ENCODE results near the gene ALG5. TPM values are rescaled to one million over a fixed set of nuclear protein-coding genes. Genes with fewer than 3 reads are reported as not detected.
A peak's percentile ranks its signal among the peaks of the same experiment; 100 is the strongest.

The ALG5 gene
- total RNA-seq, 1 experiment from 2014 or later = 27.0 TPM

DNA sequence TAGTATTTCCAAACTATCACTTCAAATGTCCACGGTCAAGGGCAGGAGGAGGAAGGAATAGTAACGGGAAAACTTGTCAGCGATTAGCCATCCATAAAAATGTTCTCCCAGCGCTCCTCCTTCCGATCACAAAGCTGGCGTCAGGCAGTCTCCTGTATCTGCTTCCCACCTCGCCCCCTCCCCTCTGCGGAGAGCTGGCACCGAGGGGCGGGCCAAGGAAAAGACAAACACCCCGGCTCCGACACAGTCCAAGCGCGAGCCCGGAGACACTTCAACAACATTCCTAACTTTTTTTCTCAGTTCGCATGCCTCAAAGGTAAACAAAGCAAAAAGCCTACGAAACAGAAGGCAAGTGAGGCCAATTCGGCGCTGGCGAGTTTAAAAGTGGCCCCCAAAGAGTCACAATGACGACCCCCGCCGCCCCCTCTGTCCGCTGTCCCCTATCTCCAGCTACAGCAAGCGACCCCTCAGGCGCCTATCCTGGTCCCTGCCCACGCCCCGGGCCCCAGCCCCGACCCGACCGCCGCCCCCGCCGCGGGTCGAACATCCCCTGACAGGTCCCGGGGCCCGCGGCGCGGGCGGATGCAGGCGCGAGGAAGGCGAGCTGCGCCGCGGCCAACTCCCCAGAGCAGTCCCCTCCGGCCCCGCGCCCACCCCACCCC, 79.8 kb downstream of the ALG5 start:
- H3K36me3 Mint-ChIP-seq (ENCODE audit: insufficient read depth in 1 of 3, low read depth in 3 of 3) = no peaks in the 10 kb centered on the region
- Histone ChIP-seq H2BK20ac (ENCODE audit: low read depth, low read length, poor library complexity, severe bottlenecking) (no peak overlapping the region), H3K4me2 (ENCODE audit: insufficient read depth, insufficient read length, low read length) (peak overlapping the region; percentile 96), H3K23ac (ENCODE audit: insufficient read length, low read depth, low read length) (no peak overlapping the region), H2BK120ac (ENCODE audit: low read depth, low read length, poor library complexity, severe bottlenecking) (no peak overlapping the region), H3K4ac (ENCODE audit: low read depth, low read length) (no peak overlapping the region), H2AK5ac (ENCODE audit: insufficient read length, low read length) (no peak overlapping the region), H3K79me2 (ENCODE audit: insufficient read depth, low read length) (no peaks in the 10 kb centered on the region), H4K91ac (ENCODE audit: insufficient read length, low read depth, low read length) (no peak overlapping the region), H3K27me3 (ENCODE audit: insufficient read depth, low read length) (no peaks in the 10 kb centered on the region; the same call in 1 of the 2 replicates), H2BK5ac (ENCODE audit: insufficient read length, low read length) (no peak overlapping the region), H2BK12ac (ENCODE audit: insufficient read length, low read depth, low read length) (no peak overlapping the region), H3K9me3 (ENCODE audit: control insufficient read depth, low read depth, low read length) (no peaks in the 10 kb centered on the region), H3K4me1 (ENCODE audit: insufficient read depth, low read length) (no peaks in the 10 kb centered on the region), H4K5ac (ENCODE audit: insufficient read length, low read depth, low read length) (no peak overlapping the region), H4K8ac (replicated peaks; ENCODE audit: insufficient read length, low read depth, low read length) (no peak overlapping the region), H4K20me1 (ENCODE audit: control insufficient read depth, insufficient read depth, insufficient read length) (no peaks in the 10 kb centered on the region), H3K18ac (ENCODE audit: insufficient read length, low read depth, low read length) (no peak overlapping the region), H3K56ac (ENCODE audit: insufficient read length, low read depth, low read length) (no peak overlapping the region), H3K27ac (ENCODE audit: insufficient read length, low read depth, low read length) (no peak overlapping the region), H3K14ac (ENCODE audit: insufficient read depth, low read length) (no peak overlapping the region), H3K23me2 (ENCODE audit: insufficient read length, low read depth, low read length, poor library complexity, severe bottlenecking) (peaks cover 7% of the 10 kb centered on the region), H3T11ph (ENCODE audit: low read length) (no peak overlapping the region), H3K79me1 (ENCODE audit: insufficient read depth, low read depth, low read length, poor library complexity, severe bottlenecking) (no peaks in the 10 kb centered on the region), H2AFZ (ENCODE audit: low read length) (no peak overlapping the region), H2BK15ac (ENCODE audit: low read depth, low read length) (no peak overlapping the region), H3K9ac (ENCODE audit: extremely low read depth, insufficient read length, low read length) (peak overlapping the region; percentile 18)
- peaks cover 59% of the 10 kb centered on the region for H3K27me3 Mint-ChIP-seq (ENCODE audit: low read depth)
- H3K4me3 Mint-ChIP-seq = peak overlapping the region; percentile 80 to 91
- H3K4me1 Mint-ChIP-seq = peaks cover 8 to 9% of the 10 kb centered on the region in 2 experiments
- no peak overlapping the region for H3K27ac Mint-ChIP-seq
- WGBS (ENCODE audit: extremely low coverage, insufficient read length, low lambda C conversion rate) = no CpG with 5 or more reads among the region's 51 CpGs
- peak; percentile 58 for DNase-seq
- no peaks in the 10 kb centered on the region; a peak in 1 of 5 replicates for H3K9me3 Mint-ChIP-seq
- TF ChIP-seq, protein P1, sequence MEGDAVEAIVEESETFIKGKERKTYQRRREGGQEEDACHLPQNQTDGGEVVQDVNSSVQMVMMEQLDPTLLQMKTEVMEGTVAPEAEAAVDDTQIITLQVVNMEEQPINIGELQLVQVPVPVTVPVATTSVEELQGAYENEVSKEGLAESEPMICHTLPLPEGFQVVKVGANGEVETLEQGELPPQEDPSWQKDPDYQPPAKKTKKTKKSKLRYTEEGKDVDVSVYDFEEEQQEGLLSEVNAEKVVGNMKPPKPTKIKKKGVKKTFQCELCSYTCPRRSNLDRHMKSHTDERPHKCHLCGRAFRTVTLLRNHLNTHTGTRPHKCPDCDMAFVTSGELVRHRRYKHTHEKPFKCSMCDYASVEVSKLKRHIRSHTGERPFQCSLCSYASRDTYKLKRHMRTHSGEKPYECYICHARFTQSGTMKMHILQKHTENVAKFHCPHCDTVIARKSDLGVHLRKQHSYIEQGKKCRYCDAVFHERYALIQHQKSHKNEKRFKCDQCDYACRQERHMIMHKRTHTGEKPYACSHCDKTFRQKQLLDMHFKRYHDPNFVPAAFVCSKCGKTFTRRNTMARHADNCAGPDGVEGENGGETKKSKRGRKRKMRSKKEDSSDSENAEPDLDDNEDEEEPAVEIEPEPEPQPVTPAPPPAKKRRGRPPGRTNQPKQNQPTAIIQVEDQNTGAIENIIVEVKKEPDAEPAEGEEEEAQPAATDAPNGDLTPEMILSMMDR (conservative IDR thresholded peaks at IDR 0.05) = no peak
